OCI-LY3 (cell line): ENCODE data around the gene S100A16.

Experiments
- EZH2phosphoT487 ChIP-seq: fragments of 200-600 bp; shearing (Covaris generic); IDR thresholded peaks from 2 replicates; pipeline ENCODE4 v1.6.1; 2018; ENCODE audit warnings: antibody characterized with exemption, mixed run types, low read depth
- TF ChIP-seq, protein P1 (sequence below): fragments of 200-600, 300-600 bp; sonication (generic); IDR thresholded peaks from 2 replicates; pipeline ENCODE4 v1.5.1; 2014; ENCODE audit warnings: antibody characterized with exemption, low read length, low read depth

DNA sequence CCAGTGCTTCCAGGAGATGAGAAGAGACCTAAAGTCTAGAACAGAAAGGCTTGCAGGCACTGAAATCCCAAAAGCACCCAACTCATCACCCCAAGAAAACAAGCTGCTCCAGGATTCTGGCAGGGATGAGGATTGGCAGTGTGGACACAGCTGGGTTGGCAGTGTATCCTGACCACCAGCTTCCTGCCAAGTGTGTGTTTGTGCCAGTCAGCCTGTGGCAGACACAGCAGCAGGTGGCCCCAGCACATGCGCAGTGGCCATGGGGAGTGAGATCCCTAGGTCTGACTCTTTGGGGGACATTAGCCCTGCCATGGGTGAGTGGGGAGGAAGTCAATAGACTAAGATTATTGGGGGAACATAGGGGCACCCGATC, 36.9 kb upstream of the S100A16 start:
- TF ChIP-seq, protein P1, sequence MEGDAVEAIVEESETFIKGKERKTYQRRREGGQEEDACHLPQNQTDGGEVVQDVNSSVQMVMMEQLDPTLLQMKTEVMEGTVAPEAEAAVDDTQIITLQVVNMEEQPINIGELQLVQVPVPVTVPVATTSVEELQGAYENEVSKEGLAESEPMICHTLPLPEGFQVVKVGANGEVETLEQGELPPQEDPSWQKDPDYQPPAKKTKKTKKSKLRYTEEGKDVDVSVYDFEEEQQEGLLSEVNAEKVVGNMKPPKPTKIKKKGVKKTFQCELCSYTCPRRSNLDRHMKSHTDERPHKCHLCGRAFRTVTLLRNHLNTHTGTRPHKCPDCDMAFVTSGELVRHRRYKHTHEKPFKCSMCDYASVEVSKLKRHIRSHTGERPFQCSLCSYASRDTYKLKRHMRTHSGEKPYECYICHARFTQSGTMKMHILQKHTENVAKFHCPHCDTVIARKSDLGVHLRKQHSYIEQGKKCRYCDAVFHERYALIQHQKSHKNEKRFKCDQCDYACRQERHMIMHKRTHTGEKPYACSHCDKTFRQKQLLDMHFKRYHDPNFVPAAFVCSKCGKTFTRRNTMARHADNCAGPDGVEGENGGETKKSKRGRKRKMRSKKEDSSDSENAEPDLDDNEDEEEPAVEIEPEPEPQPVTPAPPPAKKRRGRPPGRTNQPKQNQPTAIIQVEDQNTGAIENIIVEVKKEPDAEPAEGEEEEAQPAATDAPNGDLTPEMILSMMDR: no peak
- no peak for TF ChIP-seq EZH2phosphoT487
